NCI-H2107 treated with DMSO at 0.1 percent for 48 hours (cell line): ENCODE data around the gene CD82.
"Not testable (repeated sequence)": the region's sequence is repeated elsewhere in the genome, so short reads cannot be mapped to it uniquely, and the experiment has no call there.

Experiments
- DNase-seq: peaks from one replicate; lab custom pipeline; 2025; ENCODE audit not compliant: unreplicated experiment; lab: John Stamatoyannopoulos, UW

Gene CD82

GRCh38 chr11:44628730-44629700 is 63.6 kb downstream of the CD82 start:
- DNase-seq = no peak

GRCh38 chr11:44629732-44630345 is 64.4 kb downstream of the CD82 start:
- no peak for DNase-seq

- no peak for DNase-seq
These were observed 65.2 kb downstream of the CD82 start for GRCh38 chr11:44630511-44631210.

GRCh38 chr11:44631831-44632230 is 66.4 kb downstream of the CD82 start:
- no peak for DNase-seq

GRCh38 chr11:44632466-44633123 is 67.1 kb downstream of the CD82 start:
- DNase-seq = no peak

- DNase-seq = no peak
These were observed 68.2 kb downstream of the CD82 start for GRCh38 chr11:44633641-44634040.

- no peak for DNase-seq
These were observed 69.2 kb downstream of the CD82 start for GRCh38 chr11:44634401-44635281.

- DNase-seq = no peak
These were observed 72.0 kb downstream of the CD82 start for GRCh38 chr11:44637487-44637886.

GRCh38 chr11:44638032-44638431 is 72.6 kb downstream of the CD82 start:
- DNase-seq = no peak

GRCh38 chr11:44643217-44643616 is 77.8 kb downstream of the CD82 start:
- no peak for DNase-seq

- DNase-seq = no peak
These were observed 80.4 kb downstream of the CD82 start for GRCh38 chr11:44645827-44646226.

GRCh38 chr11:44647255-44647955 is 81.9 kb downstream of the CD82 start:
- DNase-seq = not testable (repeated sequence)

GRCh38 chr11:44648109-44648508 is 82.6 kb downstream of the CD82 start:
- DNase-seq = no peak

- DNase-seq = no peak
These were observed 86.2 kb downstream of the CD82 start for GRCh38 chr11:44651535-44652155.

- no peak for DNase-seq
These were observed 87.6 kb downstream of the CD82 start for GRCh38 chr11:44652901-44653644.

- DNase-seq = no peak
These were observed 88.6 kb downstream of the CD82 start for GRCh38 chr11:44654057-44654456.

- no peak for DNase-seq
These were observed 89.1 kb downstream of the CD82 start for GRCh38 chr11:44654596-44654995.

- no peak for DNase-seq
These were observed 92.5 kb downstream of the CD82 start for GRCh38 chr11:44657836-44658505.
